Stimulated activated CD8-positive, alpha-beta memory T cell treated with anti-CD3 and anti-CD28 coated beads, Interleukin-15, amount 100 ng/mL, for 1 hour (primary cell): ENCODE measurements around the gene ADCY5.

Experiments used
- DNase-seq: peaks from one replicate; pipeline ENCODE4 v3.0.0-alpha.2; 2020; ENCODE audit warnings: low read depth

Gene ADCY5

GRCh38 chr3:123285479-123285878 is 163.4 kb downstream of the ADCY5 start:
- DNase-seq, result no peak

- no peak for DNase-seq
Measured at GRCh38 chr3:123285066-123285465, 163.8 kb downstream of the ADCY5 start.

- no peak for DNase-seq
Measured at GRCh38 chr3:123284399-123285010, 164.4 kb downstream of the ADCY5 start.

- DNase-seq, result no peak
Measured at GRCh38 chr3:123283657-123284398, 165.1 kb downstream of the ADCY5 start.

GRCh38 chr3:123283074-123283473 is 165.8 kb downstream of the ADCY5 start:
- DNase-seq, result no peak

GRCh38 chr3:123282461-123282860 is 166.4 kb downstream of the ADCY5 start:
- DNase-seq, result no peak

GRCh38 chr3:123281929-123282328 is 167.0 kb downstream of the ADCY5 start:
- DNase-seq, result no peak

- no peak for DNase-seq
Measured at GRCh38 chr3:123281406-123281805, 167.5 kb downstream of the ADCY5 start.

- no peak for DNase-seq
Measured at GRCh38 chr3:123279121-123279520, 169.8 kb downstream of the ADCY5 start.

GRCh38 chr3:123278446-123278845 is 170.4 kb downstream of the ADCY5 start:
- DNase-seq, result no peak

- DNase-seq, result no peak
Measured at GRCh38 chr3:123277106-123277505, 171.8 kb downstream of the ADCY5 start.

- no peak for DNase-seq
Measured at GRCh38 chr3:123276346-123277006, 172.4 kb downstream of the ADCY5 start.

GRCh38 chr3:123275691-123276090 is 173.2 kb downstream of the ADCY5 start:
- DNase-seq, result no peak

GRCh38 chr3:123272547-123272946 is 176.3 kb downstream of the ADCY5 start:
- no peak for DNase-seq

GRCh38 chr3:123271466-123272159 is 177.3 kb downstream of the ADCY5 start:
- DNase-seq, result no peak

- no peak for DNase-seq
Measured at GRCh38 chr3:123270818-123271217, 178.1 kb downstream of the ADCY5 start.

GRCh38 chr3:123267821-123268220 is 181.1 kb downstream of the ADCY5 start:
- no peak for DNase-seq

- no peak for DNase-seq
Measured at GRCh38 chr3:123263941-123264340, 184.9 kb downstream of the ADCY5 start.

GRCh38 chr3:123262868-123263267 is 186.0 kb downstream of the ADCY5 start:
- DNase-seq, result no peak

GRCh38 chr3:123262226-123262625 is 186.7 kb downstream of the ADCY5 start:
- no peak for DNase-seq

- no peak for DNase-seq
Measured at GRCh38 chr3:123261666-123262065, 187.2 kb downstream of the ADCY5 start.

GRCh38 chr3:123258811-123259420 is 190.0 kb downstream of the ADCY5 start:
- no peak for DNase-seq
